Measurements from ENCODE around the gene ENO3.

The ENO3 gene

DNA sequence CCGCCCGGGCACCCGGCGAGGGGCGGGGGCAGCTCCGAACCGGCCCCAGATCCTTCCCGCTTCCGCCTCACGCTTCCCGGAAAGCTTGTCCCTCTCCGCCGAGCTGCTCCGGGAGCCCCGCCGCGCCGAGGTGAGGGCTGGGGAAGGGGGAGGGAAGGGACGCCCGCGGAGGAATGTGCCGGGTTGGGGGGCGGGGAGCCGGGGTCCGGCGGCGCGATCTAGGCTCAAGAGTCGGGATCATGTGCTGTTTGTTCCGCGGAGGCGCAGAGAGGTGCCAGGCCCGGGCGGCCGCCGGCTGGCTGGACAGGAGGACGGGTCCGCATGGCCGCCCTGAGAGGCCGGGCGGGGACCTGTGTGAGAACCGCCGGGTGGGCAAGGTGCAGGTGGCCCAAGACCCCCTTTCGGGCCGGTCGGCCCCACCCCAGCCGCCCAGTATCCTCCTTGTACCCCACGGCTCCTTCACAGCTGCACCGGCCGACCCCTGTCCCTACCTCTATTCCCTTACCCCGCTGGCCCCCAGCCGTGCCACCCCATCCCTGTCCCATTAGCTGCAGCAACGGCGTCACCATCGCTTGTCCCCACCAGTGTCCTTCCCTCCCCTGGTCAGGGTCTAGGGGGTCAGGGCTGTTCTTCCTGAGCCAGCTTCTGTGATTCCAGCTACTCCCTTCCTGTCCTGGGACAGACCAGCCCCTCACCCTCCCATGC, 47.3 kb downstream of the ENO3 start:
- peak overlapping the region; percentile 71; the same call in 1 of the 2 replicates for H3K27ac ChIP-seq (ENCODE audit: low read depth, low read length)
- peak overlapping the region; percentile 81 for H3K9ac ChIP-seq (ENCODE audit: low read length)
- no peaks in the 10 kb centered on the region for H3K9me3 ChIP-seq (ENCODE audit: control insufficient read depth, insufficient read depth, low read depth, low read length)
- peak overlapping the region; percentile 100 for H3K4me3 ChIP-seq (ENCODE audit: low read depth, low read length)
- H3K27me3 ChIP-seq (ENCODE audit: control insufficient read depth, insufficient read depth, low read length), result peaks cover 10% of the 10 kb centered on the region; the same call in 1 of the 2 replicates
- H3K36me3 ChIP-seq (ENCODE audit: control insufficient read depth, insufficient read depth, low read length), result peaks cover 23% of the 10 kb centered on the region
- H3K4me1 ChIP-seq (ENCODE audit: control insufficient read depth, insufficient read depth, low read length), result peaks cover 17% of the 10 kb centered on the region

DNA sequence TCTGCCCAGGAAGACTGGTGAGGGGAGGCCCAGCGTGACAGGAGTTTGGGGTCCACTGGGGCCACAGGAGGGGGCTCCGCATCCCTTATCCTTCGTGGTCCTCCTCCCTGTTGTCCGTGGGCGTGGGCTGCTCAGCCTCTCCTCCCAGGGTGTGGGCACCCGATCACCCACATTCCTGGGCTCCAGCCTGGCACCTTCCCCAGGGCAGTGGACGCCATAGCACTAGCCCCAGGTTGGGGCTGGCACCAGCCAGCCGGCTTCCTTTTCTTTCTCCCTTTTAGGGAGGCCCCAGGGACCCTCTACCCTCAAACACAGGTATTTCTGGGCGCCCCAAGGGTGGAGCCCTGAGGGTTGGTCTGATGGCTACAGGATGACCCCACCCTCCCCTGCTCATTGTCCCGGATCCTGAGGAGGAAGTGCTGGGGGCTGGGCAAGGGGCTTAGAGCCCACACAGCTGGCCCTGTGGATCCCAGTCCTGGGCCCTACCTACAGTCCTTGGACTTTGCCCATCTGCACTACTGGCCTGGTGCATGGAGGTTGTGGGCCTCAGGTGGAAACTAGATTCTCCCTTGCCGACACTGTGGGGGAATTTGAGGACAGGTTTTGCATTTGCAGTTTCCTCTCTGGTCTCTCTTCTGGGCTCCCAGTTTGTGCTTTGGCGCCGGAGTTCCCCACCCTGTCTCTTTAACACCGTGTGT, 48.0 kb downstream of the ENO3 start:
- peaks cover 30% of the 10 kb centered on the region for H3K36me3 ChIP-seq (ENCODE audit: control insufficient read depth, insufficient read depth, low read length)
- peaks cover 10% of the 10 kb centered on the region; the same call in 1 of the 2 replicates for H3K27me3 ChIP-seq (ENCODE audit: control insufficient read depth, insufficient read depth, low read length)
- H3K9me3 ChIP-seq (ENCODE audit: control insufficient read depth, insufficient read depth, low read depth, low read length), result no peaks in the 10 kb centered on the region
- H3K9ac ChIP-seq (ENCODE audit: low read length), result peak overlapping the region; percentile 81
- peak overlapping the region; percentile 71; the same call in 1 of the 2 replicates for H3K27ac ChIP-seq (ENCODE audit: low read depth, low read length)
- peaks cover 17% of the 10 kb centered on the region for H3K4me1 ChIP-seq (ENCODE audit: control insufficient read depth, insufficient read depth, low read length)
- H3K4me3 ChIP-seq (ENCODE audit: low read depth, low read length), result peak overlapping the region; percentile 100

DNA sequence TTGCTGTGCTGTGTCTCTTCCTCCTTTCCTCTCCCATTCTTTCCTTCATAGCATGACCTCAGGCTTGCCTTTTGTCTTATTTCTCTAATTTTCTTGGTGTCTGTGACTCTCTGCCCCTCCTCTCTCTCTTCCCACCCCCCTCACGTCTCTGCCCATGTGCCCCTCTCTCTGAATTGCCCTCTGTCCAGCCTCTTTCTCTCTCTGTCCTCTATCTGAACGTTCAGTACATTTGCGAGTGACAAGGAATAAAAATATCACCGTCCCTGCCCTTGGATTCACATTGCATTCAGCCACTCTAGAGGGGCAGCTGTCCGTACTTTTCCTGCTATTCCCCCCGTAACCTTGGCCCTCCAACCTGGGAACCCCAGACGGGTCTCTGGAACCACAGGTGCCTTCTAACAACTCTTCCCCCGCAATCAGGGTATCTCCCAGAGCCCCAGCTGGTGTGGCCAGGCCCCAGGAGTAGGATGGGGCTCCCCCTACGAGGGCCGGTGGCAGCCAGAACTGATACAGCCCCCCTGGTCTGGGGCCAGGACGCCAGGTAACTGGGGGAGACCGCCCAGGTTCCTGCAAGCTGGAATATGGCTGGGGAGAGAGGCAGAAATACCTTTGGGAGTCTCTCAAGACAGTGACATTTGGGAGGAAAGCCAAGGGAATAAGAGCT, 48.6 kb downstream of the ENO3 start:
- Histone ChIP-seq H3K27me3 (ENCODE audit: control insufficient read depth, insufficient read depth, low read length) (peaks cover 7% of the 10 kb centered on the region; the same call in 1 of the 2 replicates), H3K9me3 (ENCODE audit: control insufficient read depth, insufficient read depth, low read depth, low read length) (no peaks in the 10 kb centered on the region), H3K4me3 (ENCODE audit: low read depth, low read length) (peak overlapping the region; percentile 100), H3K4me1 (ENCODE audit: control insufficient read depth, insufficient read depth, low read length) (peaks cover 17% of the 10 kb centered on the region), H3K9ac (ENCODE audit: low read length) (peak overlapping the region; percentile 81), H3K36me3 (ENCODE audit: control insufficient read depth, insufficient read depth, low read length) (peaks cover 37% of the 10 kb centered on the region), H3K27ac (ENCODE audit: low read depth, low read length) (no peak overlapping the region)

DNA sequence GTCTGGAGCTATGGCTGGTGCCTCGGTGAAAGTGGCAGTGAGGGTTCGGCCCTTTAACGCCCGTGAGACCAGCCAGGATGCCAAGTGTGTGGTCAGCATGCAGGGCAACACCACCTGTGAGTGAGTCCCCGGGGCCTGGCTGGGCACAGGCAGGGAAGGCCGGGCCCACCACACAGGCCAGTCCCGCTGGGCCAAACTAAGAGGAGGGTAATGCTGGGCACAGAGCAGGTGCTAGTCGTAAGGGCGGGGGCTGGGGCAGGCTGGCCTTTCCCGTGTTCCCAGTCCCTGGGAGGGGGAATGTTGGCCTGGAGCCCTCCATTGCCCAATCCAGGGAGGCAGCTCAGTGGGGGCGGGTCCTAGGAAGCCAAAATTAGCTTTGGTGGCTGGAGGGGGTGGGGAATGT, 49.3 kb downstream of the ENO3 start:
- H3K27me3 ChIP-seq (ENCODE audit: control insufficient read depth, insufficient read depth, low read length), result peaks cover 7% of the 10 kb centered on the region; the same call in 1 of the 2 replicates
- H3K9ac ChIP-seq (ENCODE audit: low read length), result no peak overlapping the region
- H3K9me3 ChIP-seq (ENCODE audit: control insufficient read depth, insufficient read depth, low read depth, low read length), result no peaks in the 10 kb centered on the region
- peaks cover 43% of the 10 kb centered on the region for H3K36me3 ChIP-seq (ENCODE audit: control insufficient read depth, insufficient read depth, low read length)
- no peak overlapping the region for H3K4me3 ChIP-seq (ENCODE audit: low read depth, low read length)
- H3K4me1 ChIP-seq (ENCODE audit: control insufficient read depth, insufficient read depth, low read length), result peaks cover 17% of the 10 kb centered on the region
- H3K27ac ChIP-seq (ENCODE audit: low read depth, low read length), result no peak overlapping the region

DNA sequence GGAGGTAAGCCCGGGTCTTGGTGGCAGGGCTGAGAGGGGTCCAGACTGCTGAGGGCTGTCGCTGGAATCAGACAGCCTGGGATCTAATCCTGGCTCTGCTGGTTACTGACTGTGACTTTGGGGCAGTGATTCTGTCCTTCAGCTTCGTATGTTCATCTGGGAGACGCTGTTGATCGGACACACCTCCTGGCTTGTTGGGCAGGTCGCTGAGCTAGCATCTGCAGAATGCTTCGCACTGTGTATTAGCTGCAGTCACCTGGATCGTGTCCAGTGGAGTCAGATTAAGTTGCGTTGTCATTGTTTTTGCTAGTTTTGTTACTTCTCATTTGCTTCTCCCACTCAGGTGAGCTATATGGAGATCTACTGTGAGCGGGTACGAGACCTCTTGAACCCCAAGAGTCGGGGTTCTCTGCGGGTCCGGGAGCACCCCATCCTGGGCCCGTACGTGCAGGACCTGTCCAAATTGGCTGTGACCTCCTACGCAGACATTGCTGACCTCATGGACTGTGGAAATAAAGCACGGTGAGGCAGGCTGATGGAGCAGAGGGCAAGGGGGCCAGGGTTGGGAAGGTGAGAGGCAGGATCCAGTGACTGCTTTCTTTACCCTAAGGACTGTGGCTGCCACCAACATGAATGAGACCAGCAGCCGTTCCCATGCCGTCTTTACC, 51.3 kb downstream of the ENO3 start:
- Histone ChIP-seq H3K9me3 (ENCODE audit: control insufficient read depth, insufficient read depth, low read depth, low read length) (no peaks in the 10 kb centered on the region), H3K27ac (ENCODE audit: low read depth, low read length) (no peak overlapping the region), H3K4me3 (ENCODE audit: low read depth, low read length) (no peak overlapping the region), H3K27me3 (ENCODE audit: control insufficient read depth, insufficient read depth, low read length) (no peaks in the 10 kb centered on the region), H3K4me1 (ENCODE audit: control insufficient read depth, insufficient read depth, low read length) (peaks cover 14% of the 10 kb centered on the region), H3K9ac (ENCODE audit: low read length) (no peak overlapping the region), H3K36me3 (ENCODE audit: control insufficient read depth, insufficient read depth, low read length) (peaks cover 62% of the 10 kb centered on the region)

DNA sequence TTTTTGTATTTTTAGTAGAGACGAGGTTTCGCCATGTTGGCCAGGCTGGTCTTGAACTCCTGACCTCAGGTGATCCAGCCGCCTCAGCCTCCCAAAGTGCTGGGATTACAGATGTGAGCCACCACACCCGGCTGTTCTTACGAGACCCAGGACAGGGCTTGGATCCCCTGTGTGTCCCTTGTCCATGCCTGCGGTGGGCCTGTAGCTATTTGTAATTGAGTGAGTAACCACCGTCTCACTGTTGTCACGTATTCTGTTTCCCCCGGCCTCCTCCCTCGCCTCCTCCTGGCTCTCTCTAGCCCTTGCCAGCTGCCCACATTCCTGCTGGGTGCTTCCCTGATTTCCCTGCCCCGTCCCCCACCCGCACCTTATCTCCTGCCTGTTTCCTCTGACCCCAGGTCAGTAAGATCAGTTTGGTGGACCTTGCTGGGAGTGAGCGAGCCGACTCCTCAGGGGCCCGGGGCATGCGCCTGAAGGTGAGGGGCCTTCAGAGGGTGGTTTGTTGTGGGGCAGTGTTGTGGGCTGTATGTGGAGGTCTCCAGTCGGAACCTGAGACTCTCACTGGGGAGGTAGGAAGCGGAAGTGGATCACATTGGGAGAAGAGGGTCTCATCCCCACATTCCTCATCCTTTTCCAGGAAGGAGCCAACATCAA, 52.4 kb downstream of the ENO3 start:
- Histone ChIP-seq H3K9me3 (ENCODE audit: control insufficient read depth, insufficient read depth, low read depth, low read length) (no peaks in the 10 kb centered on the region), H3K4me1 (ENCODE audit: control insufficient read depth, insufficient read depth, low read length) (peaks cover 14% of the 10 kb centered on the region), H3K27ac (ENCODE audit: low read depth, low read length) (no peak overlapping the region), H3K4me3 (ENCODE audit: low read depth, low read length) (no peak overlapping the region), H3K36me3 (ENCODE audit: control insufficient read depth, insufficient read depth, low read length) (peaks cover 72% of the 10 kb centered on the region), H3K9ac (ENCODE audit: low read length) (no peak overlapping the region), H3K27me3 (ENCODE audit: control insufficient read depth, insufficient read depth, low read length) (no peaks in the 10 kb centered on the region)
